GM19468 (cell line): ENCODE data around the gene LDB3.

Experiments
- ATAC-seq: cut with Tn5 transposase; IDR thresholded peaks from one replicate; pipeline ENCODE4 v1.9.1; 2021; ENCODE audit warnings: mild to moderate bottlenecking, moderate library complexity, moderate number of reproducible peaks; ENCODE audit not compliant: unreplicated experiment; ENCODE audit errors: extremely low read depth

LDB3 gene

GRCh38 chr10:86753638-86754434 lies 85.5 kb downstream of the LDB3 start:
- no peak for ATAC-seq

GRCh38 chr10:86755454-86755739 lies 87.1 kb downstream of the LDB3 start:
- no peak for ATAC-seq

GRCh38 chr10:86755740-86756510 lies 87.6 kb downstream of the LDB3 start:
- ATAC-seq: peak; percentile 58

GRCh38 chr10:86756511-86757112 lies 88.3 kb downstream of the LDB3 start, which contains the start of gene BMPR1A:
TSS of gene BMPR1A (plus strand) at chr10:86756619. CDS start at chr10:86876019, 119,400 bp downstream.
- peak; percentile 9 for ATAC-seq

GRCh38 chr10:86757113-86757972 lies 89.0 kb downstream of the LDB3 start:
- ATAC-seq: no peak

- no peak for ATAC-seq
These were observed 90.1 kb downstream of the LDB3 start for GRCh38 chr10:86758189-86759072.

- ATAC-seq: no peak
These were observed 90.9 kb downstream of the LDB3 start for GRCh38 chr10:86759073-86759672.

GRCh38 chr10:86763404-86763803 lies 95.1 kb downstream of the LDB3 start:
- ATAC-seq: no peak

- ATAC-seq: no peak
These were observed 97.2 kb downstream of the LDB3 start for GRCh38 chr10:86765548-86765947.

- no peak for ATAC-seq
These were observed 100.2 kb downstream of the LDB3 start for GRCh38 chr10:86768412-86769062.

GRCh38 chr10:86769991-86770390 lies 101.7 kb downstream of the LDB3 start:
- no peak for ATAC-seq

- ATAC-seq: no peak
These were observed 102.2 kb downstream of the LDB3 start for GRCh38 chr10:86770412-86770960.

- no peak for ATAC-seq
These were observed 105.2 kb downstream of the LDB3 start for GRCh38 chr10:86773498-86773897.

- no peak for ATAC-seq
These were observed 107.0 kb downstream of the LDB3 start for GRCh38 chr10:86775056-86775869.

GRCh38 chr10:86775870-86776180 lies 107.5 kb downstream of the LDB3 start:
- no peak for ATAC-seq

GRCh38 chr10:86779220-86780017 lies 111.1 kb downstream of the LDB3 start:
- no peak for ATAC-seq
